ENCODE measurements around the gene PGR. TPM values are rescaled to one million over a fixed set of nuclear protein-coding genes. Genes with fewer than 3 reads are reported as not detected.
"Not testable (repeated sequence)": the region's sequence is repeated elsewhere in the genome, so short reads cannot be mapped to it uniquely, and the experiment has no call there.

The PGR gene
- total RNA-seq, 6 experiments from 2014 or later, result not detected

GRCh38 chr11:101028644-101029043 is 101.0 kb downstream of the PGR start:
- Mint-ChIP-seq H3K36me3 (ENCODE audit: low read depth) (no peaks in the 10 kb centered on the region), H3K9me3 (peaks cover 7% of the 10 kb centered on the region), H3K4me3 (no peak overlapping the region), H3K27ac (no peak overlapping the region), H3K27me3 (ENCODE audit: insufficient read depth) (no peaks in the 10 kb centered on the region), H3K4me1 (ENCODE audit: low read depth) (no peaks in the 10 kb centered on the region)
- no peak for DNase-seq
- TF ChIP-seq, protein P1, sequence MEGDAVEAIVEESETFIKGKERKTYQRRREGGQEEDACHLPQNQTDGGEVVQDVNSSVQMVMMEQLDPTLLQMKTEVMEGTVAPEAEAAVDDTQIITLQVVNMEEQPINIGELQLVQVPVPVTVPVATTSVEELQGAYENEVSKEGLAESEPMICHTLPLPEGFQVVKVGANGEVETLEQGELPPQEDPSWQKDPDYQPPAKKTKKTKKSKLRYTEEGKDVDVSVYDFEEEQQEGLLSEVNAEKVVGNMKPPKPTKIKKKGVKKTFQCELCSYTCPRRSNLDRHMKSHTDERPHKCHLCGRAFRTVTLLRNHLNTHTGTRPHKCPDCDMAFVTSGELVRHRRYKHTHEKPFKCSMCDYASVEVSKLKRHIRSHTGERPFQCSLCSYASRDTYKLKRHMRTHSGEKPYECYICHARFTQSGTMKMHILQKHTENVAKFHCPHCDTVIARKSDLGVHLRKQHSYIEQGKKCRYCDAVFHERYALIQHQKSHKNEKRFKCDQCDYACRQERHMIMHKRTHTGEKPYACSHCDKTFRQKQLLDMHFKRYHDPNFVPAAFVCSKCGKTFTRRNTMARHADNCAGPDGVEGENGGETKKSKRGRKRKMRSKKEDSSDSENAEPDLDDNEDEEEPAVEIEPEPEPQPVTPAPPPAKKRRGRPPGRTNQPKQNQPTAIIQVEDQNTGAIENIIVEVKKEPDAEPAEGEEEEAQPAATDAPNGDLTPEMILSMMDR (IDR thresholded peaks at IDR 0.05), result no peak

DNA sequence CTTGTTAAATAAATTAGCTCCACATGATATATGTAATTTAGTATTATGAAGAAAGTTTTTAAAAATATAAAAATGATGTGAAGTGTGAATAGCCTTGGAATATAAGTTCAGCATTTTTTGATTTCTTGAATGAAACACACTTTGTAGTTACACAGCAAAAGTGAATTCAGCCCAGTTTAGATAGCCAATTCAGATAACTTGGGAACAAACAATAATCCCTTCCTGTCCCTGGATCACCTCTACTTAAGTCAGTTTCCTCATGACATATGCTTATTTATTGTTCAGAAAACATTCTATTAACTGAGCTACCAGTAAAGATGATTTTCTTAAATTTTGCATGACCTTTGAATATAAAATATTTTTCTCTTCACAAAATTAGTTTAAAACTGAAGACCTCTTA is 107.4 kb downstream of the PGR start:
- H3K4me3 Mint-ChIP-seq, result no peak overlapping the region
- no peaks in the 10 kb centered on the region for H3K4me1 Mint-ChIP-seq (ENCODE audit: low read depth)
- H3K36me3 Mint-ChIP-seq (ENCODE audit: low read depth), result no peaks in the 10 kb centered on the region
- H3K27ac Mint-ChIP-seq, result no peak overlapping the region
- DNase-seq, result no peak
- no peaks in the 10 kb centered on the region for H3K9me3 Mint-ChIP-seq
- TF ChIP-seq, protein P1 (IDR thresholded peaks at IDR 0.05), result no peak
- no peaks in the 10 kb centered on the region; the same call in 1 of the 2 replicates for H3K27me3 Mint-ChIP-seq (ENCODE audit: insufficient read depth)

- TF ChIP-seq, protein P1 (IDR thresholded peaks at IDR 0.05), result no peak
- Mint-ChIP-seq H3K27me3 (ENCODE audit: insufficient read depth) (no peaks in the 10 kb centered on the region; the same call in 1 of the 2 replicates), H3K9me3 (no peaks in the 10 kb centered on the region), H3K27ac (no peak overlapping the region), H3K36me3 (ENCODE audit: low read depth) (no peaks in the 10 kb centered on the region), H3K4me3 (no peak overlapping the region), H3K4me1 (ENCODE audit: low read depth) (no peaks in the 10 kb centered on the region)
- DNase-seq, result no peak
These were observed 109.7 kb downstream of the PGR start for GRCh38 chr11:101019870-101020269.

GRCh38 chr11:101014600-101015285 is 114.9 kb downstream of the PGR start:
- H3K27ac Mint-ChIP-seq, result no peak overlapping the region
- DNase-seq, result no peak
- TF ChIP-seq, protein P1 (IDR thresholded peaks at IDR 0.05), result no peak
- no peaks in the 10 kb centered on the region for H3K27me3 Mint-ChIP-seq (ENCODE audit: insufficient read depth)
- H3K36me3 Mint-ChIP-seq (ENCODE audit: low read depth), result no peaks in the 10 kb centered on the region
- H3K4me3 Mint-ChIP-seq, result no peak overlapping the region
- H3K4me1 Mint-ChIP-seq (ENCODE audit: low read depth), result no peaks in the 10 kb centered on the region
- 0 out of 2 replicates have a peak, but pooled peaks cover 4% of the 10 kb centered on the region for H3K9me3 Mint-ChIP-seq

GRCh38 chr11:101013702-101014101 is 115.9 kb downstream of the PGR start:
- DNase-seq; H3K4me3 Mint-ChIP-seq; H3K27ac Mint-ChIP-seq; H3K4me1 Mint-ChIP-seq (ENCODE audit: low read depth); H3K27me3 Mint-ChIP-seq (ENCODE audit: insufficient read depth); H3K36me3 Mint-ChIP-seq (ENCODE audit: low read depth); H3K9me3 Mint-ChIP-seq: not testable (repeated sequence)

DNA sequence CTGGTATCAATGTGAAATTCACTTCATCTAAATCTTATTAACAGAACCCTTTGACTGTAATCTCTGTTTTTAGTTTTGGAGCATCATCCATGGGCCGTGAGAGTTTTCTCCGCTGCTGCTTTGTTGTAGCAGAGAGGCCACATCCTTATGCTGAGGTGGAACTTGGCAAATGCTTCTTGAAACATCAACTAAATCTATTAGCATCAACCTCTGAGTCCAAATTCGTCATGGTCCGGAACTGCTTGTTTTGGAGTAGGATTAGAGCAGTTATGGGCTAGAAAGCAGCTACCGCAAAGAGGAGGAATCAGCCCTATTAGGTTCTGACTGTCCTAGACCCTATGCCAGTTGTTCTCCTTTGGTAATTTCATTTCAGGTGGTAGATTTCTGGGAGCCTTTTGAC is 117.7 kb downstream of the PGR start:
- Mint-ChIP-seq H3K9me3 (0 out of 2 replicates have a peak, but pooled peaks cover 4% of the 10 kb centered on the region), H3K4me3 (no peak overlapping the region), H3K27me3 (ENCODE audit: insufficient read depth) (no peaks in the 10 kb centered on the region), H3K4me1 (ENCODE audit: low read depth) (no peaks in the 10 kb centered on the region), H3K27ac (no peak overlapping the region), H3K36me3 (ENCODE audit: low read depth) (no peaks in the 10 kb centered on the region)
- TF ChIP-seq, protein P1 (IDR thresholded peaks at IDR 0.05), result no peak
- no peak for DNase-seq
